ENCODE data around the gene TNFRSF4.

TNFRSF4 gene

DNA sequence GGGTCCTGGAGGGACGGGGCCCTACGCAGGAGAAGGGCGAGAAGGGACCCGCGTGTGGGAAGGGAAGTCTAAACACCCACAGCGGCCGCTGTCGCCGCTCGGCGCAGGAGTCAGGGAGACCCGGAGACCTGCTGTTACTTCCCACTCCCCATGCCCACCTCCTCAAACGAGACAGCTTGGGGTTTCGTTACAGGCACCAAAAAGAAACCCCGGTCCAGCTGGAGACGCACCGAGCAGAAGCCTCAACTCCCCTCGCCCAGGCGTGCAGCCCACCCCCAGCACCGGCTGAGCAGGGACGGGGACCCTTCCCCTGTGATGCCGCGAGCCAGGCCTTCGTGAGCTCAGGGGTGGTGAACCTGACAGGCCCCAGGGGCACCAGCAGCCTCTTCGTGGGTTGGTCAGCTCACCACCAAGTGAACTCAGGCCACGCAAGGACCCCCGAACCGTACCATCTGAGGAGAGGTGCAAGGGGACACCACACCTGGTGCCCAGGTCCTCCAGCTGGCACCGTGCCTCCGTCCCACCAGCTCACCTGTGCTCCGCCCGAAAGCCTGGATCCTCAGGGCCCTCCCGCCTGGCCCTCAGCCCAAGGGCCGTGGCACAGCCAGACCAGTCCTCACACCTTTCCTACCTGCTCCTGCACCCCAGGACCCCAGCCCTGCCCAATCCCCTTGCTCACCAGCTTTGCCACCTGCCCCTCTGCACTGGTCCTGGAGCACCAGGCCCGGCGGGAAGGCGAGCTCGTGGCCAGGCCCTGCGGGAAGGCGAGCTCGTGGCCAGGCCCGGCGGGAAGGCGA, 12.8 kb upstream of the TNFRSF4 start:
- no peak overlapping the region for H3K27ac ChIP-seq
- no peak for TF ChIP-seq ZFX (IDR thresholded peaks at IDR 0.05)
- TF ChIP-seq, protein P1, sequence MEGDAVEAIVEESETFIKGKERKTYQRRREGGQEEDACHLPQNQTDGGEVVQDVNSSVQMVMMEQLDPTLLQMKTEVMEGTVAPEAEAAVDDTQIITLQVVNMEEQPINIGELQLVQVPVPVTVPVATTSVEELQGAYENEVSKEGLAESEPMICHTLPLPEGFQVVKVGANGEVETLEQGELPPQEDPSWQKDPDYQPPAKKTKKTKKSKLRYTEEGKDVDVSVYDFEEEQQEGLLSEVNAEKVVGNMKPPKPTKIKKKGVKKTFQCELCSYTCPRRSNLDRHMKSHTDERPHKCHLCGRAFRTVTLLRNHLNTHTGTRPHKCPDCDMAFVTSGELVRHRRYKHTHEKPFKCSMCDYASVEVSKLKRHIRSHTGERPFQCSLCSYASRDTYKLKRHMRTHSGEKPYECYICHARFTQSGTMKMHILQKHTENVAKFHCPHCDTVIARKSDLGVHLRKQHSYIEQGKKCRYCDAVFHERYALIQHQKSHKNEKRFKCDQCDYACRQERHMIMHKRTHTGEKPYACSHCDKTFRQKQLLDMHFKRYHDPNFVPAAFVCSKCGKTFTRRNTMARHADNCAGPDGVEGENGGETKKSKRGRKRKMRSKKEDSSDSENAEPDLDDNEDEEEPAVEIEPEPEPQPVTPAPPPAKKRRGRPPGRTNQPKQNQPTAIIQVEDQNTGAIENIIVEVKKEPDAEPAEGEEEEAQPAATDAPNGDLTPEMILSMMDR (conservative IDR thresholded peaks at IDR 0.05): no peak

DNA sequence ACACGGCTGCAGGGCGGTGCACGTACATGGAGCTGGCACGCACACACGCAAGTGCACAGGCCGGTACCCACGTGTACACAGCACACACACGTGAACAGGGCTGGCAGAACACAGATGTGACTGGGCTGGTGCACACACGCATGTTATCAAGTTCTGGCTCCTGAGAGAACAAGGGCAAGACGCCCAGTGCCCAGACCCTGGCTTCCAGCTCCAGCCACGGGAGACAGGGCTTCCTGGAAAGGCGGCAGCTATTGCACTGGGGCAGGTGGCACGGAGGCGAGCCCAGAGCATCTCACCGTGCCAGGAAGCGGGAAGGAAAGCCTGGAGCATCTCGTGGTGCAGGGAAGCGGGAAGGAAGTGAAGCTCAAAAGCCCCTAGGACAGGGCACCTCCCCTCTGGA, 12.0 kb upstream of the TNFRSF4 start:
- TF ChIP-seq, protein P1 (conservative IDR thresholded peaks at IDR 0.05): no peak
- no peak for TF ChIP-seq ZFX (IDR thresholded peaks at IDR 0.05)
- H3K27ac ChIP-seq: no peak overlapping the region

DNA sequence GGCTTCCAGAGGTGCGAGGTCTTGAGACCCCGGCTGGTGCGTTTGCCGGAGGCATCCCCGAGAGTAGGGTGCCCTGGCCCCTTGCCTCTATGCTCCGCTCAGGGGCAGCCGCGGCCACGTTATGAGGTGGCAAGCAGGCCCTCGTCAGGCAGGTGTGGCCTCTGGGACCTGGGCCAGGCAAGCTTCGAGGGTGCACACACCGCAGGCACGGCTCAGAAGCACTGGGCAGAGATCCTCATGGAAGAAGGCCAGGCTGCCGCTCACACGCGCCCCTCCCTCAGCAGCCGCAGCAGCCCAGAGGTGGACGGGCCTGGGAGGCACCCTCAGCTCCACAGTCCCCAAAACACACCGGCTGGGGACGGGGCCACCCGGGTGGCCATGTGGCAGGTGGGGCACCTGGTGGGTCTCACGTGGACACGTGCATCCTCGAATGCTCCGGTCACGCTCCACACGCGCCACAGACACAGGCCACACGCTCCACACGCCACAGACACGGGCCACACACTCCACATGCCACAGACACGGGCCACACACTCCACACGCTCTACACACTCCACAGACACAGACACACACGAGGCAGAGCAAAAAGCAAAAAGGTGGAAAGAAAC, 11.4 kb upstream of the TNFRSF4 start:
- no peak overlapping the region for H3K27ac ChIP-seq
- TF ChIP-seq ZFX (IDR thresholded peaks at IDR 0.05): no peak
- TF ChIP-seq, protein P1 (conservative IDR thresholded peaks at IDR 0.05): no peak

DNA sequence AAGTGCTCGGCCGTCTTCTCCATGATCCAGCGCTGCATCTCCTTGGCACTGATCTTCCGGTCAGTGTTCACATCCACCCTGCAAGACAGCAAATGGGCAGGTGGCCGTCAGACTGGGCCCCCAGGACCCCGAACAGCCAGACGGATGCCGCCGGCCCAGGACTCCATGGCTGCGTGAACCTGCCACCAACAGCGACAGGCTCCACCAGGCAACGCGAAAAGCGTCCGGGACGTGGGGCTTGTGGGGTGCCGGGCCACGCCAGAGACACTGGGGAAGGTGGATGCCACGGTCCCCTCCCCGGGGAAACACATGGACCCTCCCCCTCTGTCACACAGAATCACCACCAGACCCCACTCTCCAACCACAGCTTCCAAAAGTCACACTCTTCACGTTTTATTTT, 9.9 kb upstream of the TNFRSF4 start:
- no peak overlapping the region for H3K27ac ChIP-seq
- TF ChIP-seq, protein P1 (conservative IDR thresholded peaks at IDR 0.05): no peak
- no peak for TF ChIP-seq ZFX (IDR thresholded peaks at IDR 0.05)

DNA sequence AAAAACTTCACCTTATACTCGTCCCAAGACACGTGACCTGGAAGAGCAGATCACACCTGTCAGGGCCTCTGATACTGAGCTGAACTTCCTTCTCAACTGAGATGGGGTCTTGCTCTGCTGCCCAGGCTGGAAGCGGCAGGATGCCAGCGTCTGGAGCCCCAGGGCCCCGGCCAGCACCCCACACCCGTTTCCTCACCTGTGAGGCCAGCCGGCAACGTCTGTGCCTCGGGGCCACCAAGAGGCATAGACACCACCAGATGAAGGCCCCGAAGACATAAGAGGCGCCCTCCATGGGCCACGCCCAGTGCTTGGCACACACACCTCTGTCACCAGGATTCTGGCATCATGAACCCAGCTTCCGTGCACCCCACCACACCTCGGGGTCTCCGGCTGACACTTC, 9.4 kb upstream of the TNFRSF4 start:
- H3K27ac ChIP-seq: no peak overlapping the region

DNA sequence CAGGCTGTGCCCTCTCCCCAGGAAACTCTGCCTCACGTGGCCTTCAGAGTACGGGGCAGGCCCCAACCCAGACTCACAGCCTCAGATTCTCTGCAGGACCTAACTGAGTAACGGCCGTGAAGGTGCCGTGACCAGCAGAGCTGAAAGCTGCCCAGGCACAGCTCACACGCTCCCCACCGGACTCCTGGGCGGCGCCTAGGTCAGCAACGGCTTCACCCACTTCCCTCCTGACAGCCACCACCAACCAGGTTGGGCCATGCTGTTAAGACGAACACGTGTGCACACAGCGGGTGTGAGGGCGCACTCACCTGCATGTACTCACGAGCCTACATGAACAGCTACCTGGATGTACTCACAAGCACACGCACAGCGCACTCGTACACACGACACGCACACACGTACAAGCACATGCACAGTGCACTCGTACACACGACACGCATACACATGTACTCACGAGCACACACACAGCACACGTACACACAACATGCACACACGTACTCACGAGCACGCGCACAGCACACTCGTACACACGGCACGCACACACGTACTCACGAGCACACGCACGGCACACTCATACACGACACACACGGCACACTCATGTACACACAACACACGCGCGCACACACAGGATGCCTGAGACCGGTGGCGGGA, 8.7 kb upstream of the TNFRSF4 start:
- no peak for TF ChIP-seq ZFX (IDR thresholded peaks at IDR 0.05)
- TF ChIP-seq, protein P1 (conservative IDR thresholded peaks at IDR 0.05): no peak
- no peak overlapping the region for H3K27ac ChIP-seq

More for the DNA sequence above, 9.4 kb upstream of the TNFRSF4 start:
- TF ChIP-seq, protein P1 (conservative IDR thresholded peaks at IDR 0.05): no peak
- TF ChIP-seq ZFX (IDR thresholded peaks at IDR 0.05): no peak
